A673 (cell line): ENCODE measurements around the gene PATE1.

Experiments
- EZH2 ChIP-seq: fragments of 200-600 bp; sonication (generic); IDR thresholded peaks from 2 replicates; pipeline ENCODE4 v1.6.1; 2017; ENCODE audit warnings: borderline replicate concordance, low read depth, mild to moderate bottlenecking, mixed read lengths, antibody characterized with exemption, low read length; ENCODE audit not compliant: poor library complexity, severe bottlenecking
- TF ChIP-seq, protein P1 (sequence below): fragments of 300-800, 200-600 bp; sonication (generic); conservative IDR thresholded peaks from 2 replicates; pipeline ENCODE4 v1.5.1; 2017; ENCODE audit warnings: low read depth, mild to moderate bottlenecking, antibody characterized with exemption, low read length, moderate library complexity, mixed read lengths

DNA sequence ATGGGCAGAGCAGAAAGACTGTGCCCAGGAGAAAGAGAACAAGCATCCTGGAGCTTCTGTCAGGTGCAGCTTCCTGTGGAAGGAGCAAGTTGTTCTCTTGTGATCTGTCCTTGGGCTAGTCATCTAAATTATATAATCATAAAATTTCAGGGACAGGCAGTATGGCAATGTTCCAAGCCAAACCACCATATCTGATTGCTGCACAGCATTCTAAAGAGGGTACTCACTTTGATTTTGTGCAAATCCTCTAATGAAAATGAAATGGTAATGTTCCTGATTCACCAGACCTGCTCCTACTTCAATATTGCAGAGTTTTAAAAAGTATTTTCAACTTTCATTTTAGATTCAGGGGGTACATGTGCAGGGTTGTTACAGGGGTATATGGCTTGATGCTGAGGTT is 32.6 kb downstream of the PATE1 start, which contains the start of gene PATE2:
- TF ChIP-seq, protein P1, sequence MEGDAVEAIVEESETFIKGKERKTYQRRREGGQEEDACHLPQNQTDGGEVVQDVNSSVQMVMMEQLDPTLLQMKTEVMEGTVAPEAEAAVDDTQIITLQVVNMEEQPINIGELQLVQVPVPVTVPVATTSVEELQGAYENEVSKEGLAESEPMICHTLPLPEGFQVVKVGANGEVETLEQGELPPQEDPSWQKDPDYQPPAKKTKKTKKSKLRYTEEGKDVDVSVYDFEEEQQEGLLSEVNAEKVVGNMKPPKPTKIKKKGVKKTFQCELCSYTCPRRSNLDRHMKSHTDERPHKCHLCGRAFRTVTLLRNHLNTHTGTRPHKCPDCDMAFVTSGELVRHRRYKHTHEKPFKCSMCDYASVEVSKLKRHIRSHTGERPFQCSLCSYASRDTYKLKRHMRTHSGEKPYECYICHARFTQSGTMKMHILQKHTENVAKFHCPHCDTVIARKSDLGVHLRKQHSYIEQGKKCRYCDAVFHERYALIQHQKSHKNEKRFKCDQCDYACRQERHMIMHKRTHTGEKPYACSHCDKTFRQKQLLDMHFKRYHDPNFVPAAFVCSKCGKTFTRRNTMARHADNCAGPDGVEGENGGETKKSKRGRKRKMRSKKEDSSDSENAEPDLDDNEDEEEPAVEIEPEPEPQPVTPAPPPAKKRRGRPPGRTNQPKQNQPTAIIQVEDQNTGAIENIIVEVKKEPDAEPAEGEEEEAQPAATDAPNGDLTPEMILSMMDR: no peak
- no peak for TF ChIP-seq EZH2
